K562 (cell line): Measurements from ENCODE around the gene MTG2. TPM values are rescaled to one million over a fixed set of nuclear protein-coding genes. Genes with fewer than 3 reads are reported as not detected.
A peak's percentile ranks its signal among the peaks of the same experiment; 100 is the strongest.

Source experiments
- ARID2 ChIP-seq: fragments of 450-650 bp; IDR thresholded peaks from 2 replicates; pipeline ENCODE4 v1.6.1; 2017; ENCODE audit warnings: antibody characterized with exemption, mild to moderate bottlenecking
- BACH1 ChIP-seq: fragments of 200-800 bp; sonication (Bioruptor generic); IDR thresholded peaks from 2 replicates; pipeline ENCODE4 v1.6.1; 2016; ENCODE audit warnings: missing genetic modification characterization, missing compliant biosample characterization
- C11orf30 ChIP-seq: fragments of 450-650 bp; IDR thresholded peaks from 2 replicates; pipeline ENCODE4 v1.6.1; 2016; ENCODE audit warnings: low read depth, mild to moderate bottlenecking
- CBX5 ChIP-seq: IDR thresholded peaks from 2 replicates; pipeline ENCODE4 v1.6.1; 2014; ENCODE audit warnings: low read depth, borderline replicate concordance
- FOXK2 ChIP-seq, 2 experiments: fragments of 450-650 bp; IDR thresholded peaks in 1 of 2; conservative IDR thresholded peaks in 1 of 2; 2 replicates each; pipeline ENCODE4 v1.6.1; 2016; ENCODE audit warnings: low read depth in 2 of 2, mild to moderate bottlenecking in 1 of 2
- GABPB2 ChIP-seq: fragments of 250-450 bp; sonication (Bioruptor Pico); conservative IDR thresholded peaks from 2 replicates; pipeline ENCODE4 v1.5.1; 2021; ENCODE audit warnings: mild to moderate bottlenecking
- HDGF ChIP-seq: fragments of 450-650 bp; IDR thresholded peaks from 2 replicates; pipeline ENCODE4 v1.6.1; 2016
- IFI16 ChIP-seq: fragments of 250-450 bp; sonication (Bioruptor Pico); IDR thresholded peaks from 2 replicates; pipeline ENCODE4 v2.1.2; 2022; ENCODE audit warnings: mild to moderate bottlenecking, inconsistent platforms
- MAFG ChIP-seq: fragments of 450-650 bp; conservative IDR thresholded peaks from 2 replicates; pipeline ENCODE4 v1.6.1; 2016; ENCODE audit warnings: missing genetic modification characterization, missing compliant biosample characterization
- PRPF4 ChIP-seq: fragments of 200-400 bp; formaldehyde crosslinking; IDR thresholded peaks from one replicate; pipeline ENCODE4 v1.6.1; 2017; ENCODE audit warnings: low read length, low read depth, mild to moderate bottlenecking; ENCODE audit not compliant: insufficient read depth, poor library complexity, severe bottlenecking
- RBBP5 ChIP-seq: fragments of 200-600 bp; sonication (generic); IDR thresholded peaks from 2 replicates; pipeline ENCODE4 v1.6.1; 2012; ENCODE audit warnings: borderline replicate concordance, mild to moderate bottlenecking, low read length, control low read depth, inconsistent platforms; ENCODE audit not compliant: insufficient read depth, poor library complexity, severe bottlenecking
- SNRNP70 ChIP-seq: fragments of 200-400 bp; formaldehyde crosslinking; optimal IDR thresholded peaks from 2 replicates; pipeline ENCODE3; 2017; ENCODE audit warnings: low read depth, low read length
- SP1 ChIP-seq: sonication (generic); formaldehyde crosslinking; IDR thresholded peaks from 2 replicates; pipeline ENCODE4 v1.8.1; 2022; ENCODE audit warnings: mild to moderate bottlenecking, missing genetic modification reagents
- SRSF7 ChIP-seq: fragments of 200-400 bp; formaldehyde crosslinking; optimal IDR thresholded peaks from 2 replicates; pipeline ENCODE3; 2017; ENCODE audit warnings: mild to moderate bottlenecking, low read depth, low read length
- SRSF9 ChIP-seq: fragments of 200-400 bp; formaldehyde crosslinking; IDR thresholded peaks from 2 replicates; pipeline ENCODE4 v1.6.1; 2017; ENCODE audit warnings: low read depth, low read length, borderline replicate concordance
- TAF1 ChIP-seq: IDR thresholded peaks from 2 replicates; pipeline ENCODE4 v1.6.1; 2011; ENCODE audit warnings: mild to moderate bottlenecking, low read length, moderate library complexity; ENCODE audit not compliant: insufficient read depth, control insufficient read depth, severe bottlenecking; ENCODE audit errors: extremely low read depth
- ZNF316 ChIP-seq: fragments of 450-650 bp; IDR thresholded peaks from 2 replicates; pipeline ENCODE4 v1.6.1; 2016
- ZNF77 ChIP-seq: fragments of 250-450 bp; sonication (Bioruptor Pico); IDR thresholded peaks from 2 replicates; pipeline ENCODE4 v1.5.0; 2020
- polyA plus RNA-seq, 8 experiments: library from polyadenylated mRNA; depleted of rRNA in 4 of 8; stranded (reverse) in 5 of 8; unstranded in 3 of 8; fragments of >200 nt; fragmentation: Nextera tagmentation in 2 of 8; fragmentation: Illumina TruSeq in 1 of 8; extraction: Ambion mirVana in 2 of 8; extraction: Trizol in 1 of 8; gene quantifications; 2 replicates each; pipeline versions ENCODE4 v1.2.1 to v1.2.3, GENCODE V29; 2011 to 2014; ENCODE audit warnings: inconsistent platforms in 1 of 8, missing spikeins in 1 of 8
- total RNA-seq, 7 experiments: library from RNA; depleted of rRNA in 6 of 7; stranded (reverse); fragments of >200 nt in 6 of 7; fragmentation: Illumina TruSeq in 2 of 7; extraction: Trizol in 2 of 7; gene quantifications; 2 replicates each; pipeline versions ENCODE4 v1.2.1 to v1.2.3, GENCODE V29; 2011 to 2021; ENCODE audit warnings: low replicate concordance in 1 of 7
- TF ChIP-seq, protein P1 (sequence below): fragments of 450-650 bp; IDR thresholded peaks from 2 replicates; pipeline ENCODE4 v1.6.1; 2017; ENCODE audit warnings: mild to moderate bottlenecking, moderate library complexity
- TF ChIP-seq, protein P2 (sequence below), 2 experiments: IDR thresholded peaks; 2 replicates each; pipeline ENCODE4 v1.6.1; 2011; ENCODE audit warnings: borderline replicate concordance in 1 of 2, control low read depth in 1 of 2, low read depth in 1 of 2, low read length in 1 of 2, mild to moderate bottlenecking in 1 of 2, mixed read lengths in 1 of 2, moderate library complexity in 1 of 2; ENCODE audit not compliant: insufficient read depth in 1 of 2, insufficient read length in 1 of 2, poor library complexity in 1 of 2, severe bottlenecking in 1 of 2; ENCODE audit errors: extremely low read depth in 1 of 2
- TF ChIP-seq, protein P3 (sequence below): fragments of 250-450 bp; sonication (Bioruptor Pico); IDR thresholded peaks from 2 replicates; pipeline ENCODE4 v1.4.0; 2020; ENCODE audit warnings: mild to moderate bottlenecking
- TF ChIP-seq, protein P4 (sequence below), 3 experiments: fragments of 200-800 bp in 1 of 3; sonication (Bioruptor generic) in 1 of 3; sonication (generic) in 1 of 3; formaldehyde crosslinking in 1 of 3; IDR thresholded peaks; 2 replicates each; pipeline versions ENCODE4 v1.6.1 to v1.8.0; 2016 to 2022; ENCODE audit warnings: mild to moderate bottlenecking in 2 of 3, missing compliant biosample characterization in 2 of 3, missing genetic modification characterization in 2 of 3, missing genetic modification reagents in 1 of 3

The MTG2 gene
- total and polyA plus RNA-seq, 9 of the 15 experiments (the other 6 are each of a cell fraction or from before 2014, with no cell fraction given) = 8.7 to 67.5 (median 44.5) TPM

DNA sequence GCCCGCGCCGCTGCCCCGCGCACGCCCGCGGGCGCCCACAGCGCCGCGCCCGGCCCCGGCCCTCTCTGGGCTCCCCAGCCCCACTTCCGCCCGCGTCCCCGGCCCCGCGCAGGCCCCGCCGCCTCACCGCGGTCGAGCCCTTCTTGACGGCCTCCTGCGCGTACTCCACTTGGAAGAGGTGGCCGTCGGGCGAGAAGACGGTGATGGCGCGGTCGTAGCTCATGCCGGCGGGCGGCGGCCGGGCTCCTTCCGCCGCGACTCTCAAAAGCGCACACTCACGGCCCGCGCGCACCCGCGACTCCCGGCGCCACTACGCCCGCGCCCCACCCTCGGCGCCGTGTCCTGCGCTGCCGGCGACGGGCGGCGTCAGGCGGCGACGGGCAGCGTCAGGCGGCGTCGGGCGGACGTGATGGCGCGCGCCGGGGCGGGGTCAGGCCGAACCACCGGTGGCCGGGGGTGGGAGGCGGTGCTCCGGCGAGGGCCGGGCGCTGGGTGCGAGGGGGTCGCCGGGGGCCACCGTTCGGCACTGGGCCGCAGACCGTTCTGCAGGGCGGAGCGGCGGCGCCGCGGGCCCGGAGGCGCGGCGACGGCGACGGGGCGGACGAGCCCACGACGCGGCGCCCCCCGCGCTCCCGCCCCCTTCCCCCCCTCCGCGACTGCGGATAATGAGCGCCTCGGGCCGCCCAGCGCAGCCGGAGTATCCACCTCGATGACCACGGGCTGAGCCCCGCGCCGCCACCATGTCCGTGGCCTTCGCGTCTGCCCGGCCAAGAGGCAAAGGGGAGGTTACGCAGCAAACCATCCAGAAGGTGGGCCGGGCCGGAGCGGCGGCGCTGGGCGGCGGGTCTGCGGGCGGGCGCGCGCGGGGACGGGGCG, 39.5 kb upstream of the MTG2 start, which contains the start of the genes PSMA7 and SS18L1 (continued):
- TF ChIP-seq GABPB2 = no peak
- TF ChIP-seq C11orf30 = no peak
- TF ChIP-seq, protein P1, sequence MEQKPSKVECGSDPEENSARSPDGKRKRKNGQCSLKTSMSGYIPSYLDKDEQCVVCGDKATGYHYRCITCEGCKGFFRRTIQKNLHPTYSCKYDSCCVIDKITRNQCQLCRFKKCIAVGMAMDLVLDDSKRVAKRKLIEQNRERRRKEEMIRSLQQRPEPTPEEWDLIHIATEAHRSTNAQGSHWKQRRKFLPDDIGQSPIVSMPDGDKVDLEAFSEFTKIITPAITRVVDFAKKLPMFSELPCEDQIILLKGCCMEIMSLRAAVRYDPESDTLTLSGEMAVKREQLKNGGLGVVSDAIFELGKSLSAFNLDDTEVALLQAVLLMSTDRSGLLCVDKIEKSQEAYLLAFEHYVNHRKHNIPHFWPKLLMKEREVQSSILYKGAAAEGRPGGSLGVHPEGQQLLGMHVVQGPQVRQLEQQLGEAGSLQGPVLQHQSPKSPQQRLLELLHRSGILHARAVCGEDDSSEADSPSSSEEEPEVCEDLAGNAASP = no peak
- no peak for TF ChIP-seq SNRNP70
- TF ChIP-seq, protein P2, sequence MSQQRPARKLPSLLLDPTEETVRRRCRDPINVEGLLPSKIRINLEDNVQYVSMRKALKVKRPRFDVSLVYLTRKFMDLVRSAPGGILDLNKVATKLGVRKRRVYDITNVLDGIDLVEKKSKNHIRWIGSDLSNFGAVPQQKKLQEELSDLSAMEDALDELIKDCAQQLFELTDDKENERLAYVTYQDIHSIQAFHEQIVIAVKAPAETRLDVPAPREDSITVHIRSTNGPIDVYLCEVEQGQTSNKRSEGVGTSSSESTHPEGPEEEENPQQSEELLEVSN (IDR thresholded peaks at IDR 0.05; ENCODE audit: borderline replicate concordance in 1 of 2, extremely low read depth in 1 of 2, insufficient read depth in 1 of 2, insufficient read length in 1 of 2, low read depth in 1 of 2, low read length in 1 of 2, poor library complexity in 1 of 2, severe bottlenecking in 1 of 2) = peak in 1 of 2 experiments; percentile 2
- no peak for TF ChIP-seq HDGF
- no peak for TF ChIP-seq ZNF316
- TF ChIP-seq FOXK2 (conservative IDR thresholded peaks at IDR 0.05 in 1 of 2, IDR thresholded peaks at IDR 0.05 in 1 of 2; ENCODE audit: low read depth in 2 of 2) = no peak
- TF ChIP-seq SRSF7 = no peak
- TF ChIP-seq ZNF77 = no peak
- peak; percentile 68 for TF ChIP-seq RBBP5
- TF ChIP-seq, protein P3, sequence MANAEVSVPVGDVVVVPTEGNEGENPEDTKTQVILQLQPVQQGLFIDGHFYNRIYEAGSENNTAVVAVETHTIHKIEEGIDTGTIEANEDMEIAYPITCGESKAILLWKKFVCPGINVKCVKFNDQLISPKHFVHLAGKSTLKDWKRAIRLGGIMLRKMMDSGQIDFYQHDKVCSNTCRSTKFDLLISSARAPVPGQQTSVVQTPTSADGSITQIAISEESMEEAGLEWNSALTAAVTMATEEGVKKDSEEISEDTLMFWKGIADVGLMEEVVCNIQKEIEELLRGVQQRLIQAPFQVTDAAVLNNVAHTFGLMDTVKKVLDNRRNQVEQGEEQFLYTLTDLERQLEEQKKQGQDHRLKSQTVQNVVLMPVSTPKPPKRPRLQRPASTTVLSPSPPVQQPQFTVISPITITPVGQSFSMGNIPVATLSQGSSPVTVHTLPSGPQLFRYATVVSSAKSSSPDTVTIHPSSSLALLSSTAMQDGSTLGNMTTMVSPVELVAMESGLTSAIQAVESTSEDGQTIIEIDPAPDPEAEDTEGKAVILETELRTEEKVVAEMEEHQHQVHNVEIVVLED (CRISPR knock-in tag) = peak; percentile 99
- TF ChIP-seq SP1 (CRISPR knock-in tag) = no peak
- TF ChIP-seq ARID2 = no peak
- TF ChIP-seq, protein P4, sequence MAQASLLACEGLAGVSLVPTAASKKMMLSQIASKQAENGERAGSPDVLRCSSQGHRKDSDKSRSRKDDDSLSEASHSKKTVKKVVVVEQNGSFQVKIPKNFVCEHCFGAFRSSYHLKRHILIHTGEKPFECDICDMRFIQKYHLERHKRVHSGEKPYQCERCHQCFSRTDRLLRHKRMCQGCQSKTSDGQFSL (CRISPR knock-in tag; IDR thresholded peaks at IDR 0.05) = 0 out of 2 replicates have a peak, but pooled peaks have one; percentile 57
- TF ChIP-seq, protein P4 (tag; IDR thresholded peaks at IDR 0.05) = peak in 1 of 2 experiments; percentile 91; a peak in 2 of 4 replicates
- TF ChIP-seq IFI16 (CRISPR knock-in tag) = no peak
- no peak for TF ChIP-seq CBX5
- TF ChIP-seq PRPF4 = no peak
- TF ChIP-seq TAF1 = peak; percentile 60
- no peak for TF ChIP-seq MAFG (tag)
- no peak for TF ChIP-seq SRSF9
- no peak for TF ChIP-seq BACH1
